ENCODE data around the gene CISD3. TPM values are rescaled to one million over a fixed set of nuclear protein-coding genes. Genes with fewer than 3 reads are reported as not detected.

Gene CISD3
- total and polyA plus RNA-seq, 2 of the 8 experiments (the other 6 are each of a cell fraction or from before 2014, with no cell fraction given) = 9.4 to 11.1 TPM

GRCh38 chr17:38712593-38712992, 17.5 kb upstream of the CISD3 start:
- H3K18ac ChIP-seq (ENCODE audit: extremely low read depth, low read length) = no peak overlapping the region
- no peak overlapping the region; the same call in 1 of the 2 replicates for H4K8ac ChIP-seq (ENCODE audit: extremely low read depth, insufficient read depth, low read length)
- no peak overlapping the region for H4K91ac ChIP-seq (replicated peaks; ENCODE audit: insufficient read length, low read length)
- FAIRE-seq = no peak
- H3K4me1 ChIP-seq (replicated peaks in 1 of 4; ENCODE audit: control insufficient read depth in 3 of 4, insufficient read depth in 4 of 4, low read length in 3 of 4) = peaks cover 8 to 30% (median 21%) of the 10 kb centered on the region in 4 experiments
- H4K20me1 ChIP-seq (replicated peaks in 1 of 2; ENCODE audit: control insufficient read depth in 1 of 2, insufficient read depth in 2 of 2, low read length in 2 of 2) = peaks cover 0 to 5% of the 10 kb centered on the region in 2 experiments
- WGBS, 2 experiments (ENCODE audit: extremely low coverage in 1 of 2, insufficient coverage in 1 of 2, insufficient read length in 1 of 2, insufficient replicate concordance in 2 of 2, low coverage in 1 of 2, low lambda C conversion rate in 2 of 2, missing lambda C conversion rate in 1 of 2) = 84% methylated on average over 9 of the region's 10 CpGs; no CpG with 5 or more reads in 1 of the 2 experiments
- H2AFZ ChIP-seq (ENCODE audit: low read length) = no peak overlapping the region
- no peak overlapping the region for H2AK5ac ChIP-seq (ENCODE audit: low read depth, low read length)
- no peak overlapping the region for H3K4me3 ChIP-seq (ENCODE audit: extremely low read depth in 1 of 4, insufficient read depth in 2 of 4, low read depth in 3 of 4, low read length in 4 of 4)
- H2BK20ac ChIP-seq (ENCODE audit: low read length) = no peak overlapping the region
- no peaks in the 10 kb centered on the region for H3K79me1 ChIP-seq (ENCODE audit: low read depth, low read length)
- no peak overlapping the region for H2BK5ac ChIP-seq (ENCODE audit: low read depth, low read length)
- no peaks in the 10 kb centered on the region for H3K36me3 ChIP-seq (ENCODE audit: control insufficient read depth in 2 of 4, insufficient read depth in 4 of 4, low read length in 3 of 4)
- no peak overlapping the region for H3K9ac ChIP-seq (replicated peaks in 1 of 4; ENCODE audit: extremely low read depth in 1 of 4, low read depth in 3 of 4, low read length in 3 of 4)
- H2BK120ac ChIP-seq (replicated peaks; ENCODE audit: low read depth, low read length) = no peak overlapping the region
- H2BK12ac ChIP-seq (ENCODE audit: low read depth, low read length) = peak overlapping the region; percentile 60; the same call in 1 of the 2 replicates
- no peak overlapping the region for H2BK15ac ChIP-seq (ENCODE audit: low read length)
- peaks cover 0 to 20% (median 9%) of the 10 kb centered on the region in 4 experiments; a peak in 6 of 7 replicates for H3K27me3 ChIP-seq (replicated peaks in 1 of 4; ENCODE audit: control insufficient read depth in 3 of 4, extremely low read depth in 1 of 4, insufficient read depth in 3 of 4, low read length in 3 of 4)
- no peaks in the 10 kb centered on the region for H3K23me2 ChIP-seq (ENCODE audit: low read depth, low read length)
- H3K23ac ChIP-seq (ENCODE audit: insufficient read length) = no peak overlapping the region
- H3K27ac ChIP-seq (ENCODE audit: low read depth, low read length) = no peak overlapping the region
- no peak for DNase-seq (ENCODE audit: low read depth in 1 of 2, low spot score in 2 of 2)
- no peak overlapping the region for H3K56ac ChIP-seq (replicated peaks; ENCODE audit: insufficient read length, low read depth, low read length)
- H3K9me3 ChIP-seq (ENCODE audit: insufficient read depth in 2 of 2, low read depth in 1 of 2, low read length in 1 of 2) = no peaks in the 10 kb centered on the region
- H4K5ac ChIP-seq (ENCODE audit: insufficient read length, low read depth, low read length) = no peak overlapping the region
- ChIA-PET CTCF (ENCODE audit: partially characterized antibody) (interaction anchor here (1.0 kb wide), 1 partner anchor 23 kb away, joined by 3 read pairs; no protein-coding TSS in a partner anchor), POLR2A (ENCODE audit: partially characterized antibody) (interaction anchor here (1.0 kb wide), 1 partner anchor 142 kb away, joined by 3 read pairs; no protein-coding TSS in a partner anchor)
- no peak overlapping the region for H3K4ac ChIP-seq (replicated peaks; ENCODE audit: insufficient read length, low read depth, low read length)
- no peak overlapping the region for H3K4me2 ChIP-seq (ENCODE audit: insufficient read depth in 1 of 2, low read depth in 2 of 2, low read length in 2 of 2)
- H3K14ac ChIP-seq (ENCODE audit: insufficient read length) = no peak overlapping the region
- H3K79me2 ChIP-seq (ENCODE audit: control insufficient read depth in 1 of 2, insufficient read depth in 2 of 2, low read length in 2 of 2) = no peaks in the 10 kb centered on the region
- TF ChIP-seq PHF8 (conservative IDR thresholded peaks at IDR 0.05; ENCODE audit: low read depth, low read length) = no peak
- TF ChIP-seq CREB1 (IDR thresholded peaks at IDR 0.05) = no peak
- TF ChIP-seq E2F6 (IDR thresholded peaks at IDR 0.05) = no peak
- no peak for TF ChIP-seq BRCA1 (IDR thresholded peaks at IDR 0.05; ENCODE audit: low read depth, low read length)
- no peak for TF ChIP-seq RXRA (IDR thresholded peaks at IDR 0.05; ENCODE audit: insufficient read depth, low read depth, low read length)

Measured in H1 (cell line).